B cell (primary cell): ENCODE data around the gene MAP2K1. TPM values are rescaled to one million over a fixed set of nuclear protein-coding genes. Genes with fewer than 3 reads are reported as not detected.

Experiments
- ATAC-seq: fragments of 200-7000 bp; cut with Tn5 transposase; one replicate; pipeline ENCODE4 v1.10.0; 2021; ENCODE audit warnings: low read depth, mild to moderate bottlenecking, moderate number of reproducible peaks, moderate library complexity
- CTCF ChIA-PET: fragments of 350-600 bp; sonication (Branson Sonifier 250); formaldehyde crosslinking; loops from one replicate; lab custom pipeline; 2021; ENCODE audit warnings: antibody characterized with exemption, inconsistent platforms; lab: Charles Lee
- POLR2A ChIA-PET: fragments of 350-600 bp; sonication (Branson Sonifier 250); formaldehyde crosslinking; loops from one replicate; lab custom pipeline; 2021; ENCODE audit warnings: antibody characterized with exemption; lab: Charles Lee
- DNase-seq: peaks from one replicate; pipeline ENCODE4 v3.0.0; 2013
- H2AFZ ChIP-seq: 2 replicates; pipeline ENCODE4 v1.6.1; 2012; ENCODE audit warnings: mild to moderate bottlenecking, low read depth, low read length; ENCODE audit not compliant: insufficient read depth, poor library complexity, severe bottlenecking
- H3K27ac ChIP-seq, 2 donors: 1 replicate in 1 of 2; 2 replicates in 1 of 2; pipeline ENCODE4 v1.5.1; 2012 to 2013; ENCODE audit warnings: low read length in 2 of 2, mild to moderate bottlenecking in 2 of 2, moderate library complexity in 1 of 2
- H3K27me3 ChIP-seq, 4 experiments: fragments of 200-600 bp in 1 of 4; sonication (generic) in 1 of 4; replicated peaks in 1 of 4; 1 replicate in 2 of 4; 2 replicates in 2 of 4; pipeline versions ENCODE4 v1.6.1 to v1.7.0; 2013 to 2016; ENCODE audit warnings: low read length in 3 of 4, mild to moderate bottlenecking in 2 of 4, mixed read lengths in 1 of 4, moderate library complexity in 1 of 4; ENCODE audit not compliant: insufficient read depth in 4 of 4, control insufficient read depth in 3 of 4; ENCODE audit errors: control extremely low read depth in 1 of 4
- H3K36me3 ChIP-seq, 2 experiments: replicated peaks in 1 of 2; 1 replicate in 1 of 2; 2 replicates in 1 of 2; pipeline versions ENCODE4 v1.6.1 to v1.7.1; 2013; ENCODE audit warnings: low read length in 1 of 2; ENCODE audit not compliant: insufficient read depth in 2 of 2, control insufficient read depth in 1 of 2; ENCODE audit errors: control extremely low read depth in 1 of 2, extremely low read depth in 1 of 2
- H3K4me1 ChIP-seq, 2 donors: fragments of 200-600 bp in 1 of 2; sonication (generic) in 1 of 2; 1 replicate in 1 of 2; 2 replicates in 1 of 2; pipeline versions ENCODE4 v1.5.1 to v1.6.1; 2013 to 2017; ENCODE audit warnings: low read length in 2 of 2; ENCODE audit not compliant: control insufficient read depth in 2 of 2, insufficient read depth in 2 of 2
- H3K4me2 ChIP-seq: replicated peaks from 2 replicates; pipeline ENCODE3; 2012; ENCODE audit warnings: mild to moderate bottlenecking, low read depth, low read length; ENCODE audit not compliant: poor library complexity, severe bottlenecking
- H3K4me3 ChIP-seq, 5 experiments: fragments of 200-600 bp in 1 of 5; sonication (generic) in 1 of 5; 1 replicate in 3 of 5; 2 replicates in 2 of 5; pipeline versions ENCODE4 v1.5.1 to v1.7.0; 2011 to 2016; ENCODE audit warnings: low read length in 4 of 5, mild to moderate bottlenecking in 4 of 5, low read depth in 2 of 5, control low read depth in 1 of 5, moderate library complexity in 1 of 5; ENCODE audit not compliant: insufficient read depth in 1 of 5; ENCODE audit errors: control extremely low read depth in 1 of 5, extremely low read depth in 1 of 5
- H3K79me2 ChIP-seq: fragments of 200-600 bp; sonication (generic); one replicate; pipeline ENCODE4 v1.6.0; 2016; ENCODE audit warnings: low read length; ENCODE audit not compliant: control insufficient read depth, insufficient read depth
- H3K9ac ChIP-seq: fragments of 200-600 bp; sonication (generic); 2 replicates; pipeline ENCODE4 v1.6.1; 2017; ENCODE audit warnings: mild to moderate bottlenecking, low read length, moderate library complexity
- H3K9me3 ChIP-seq, 3 donors: one replicate each; pipeline versions ENCODE4 v1.6.1 to v1.7.1; 2013; ENCODE audit warnings: low read length in 2 of 3; ENCODE audit not compliant: control insufficient read depth in 2 of 3, insufficient read depth in 1 of 3; ENCODE audit errors: control extremely low read depth in 1 of 3
- H4K20me1 ChIP-seq: 2 replicates; pipeline ENCODE4 v1.6.0; 2012; ENCODE audit warnings: mild to moderate bottlenecking, low read length; ENCODE audit not compliant: insufficient read depth, control insufficient read depth, poor library complexity, severe bottlenecking
- H3K27ac Mint-ChIP-seq: one replicate; pipeline ENCODE4 v1.8.0; 2021; ENCODE audit warnings: mixed read lengths
- H3K27me3 Mint-ChIP-seq: one replicate; pipeline ENCODE4 v1.8.0; 2021; ENCODE audit warnings: mixed read lengths
- H3K4me1 Mint-ChIP-seq: one replicate; pipeline ENCODE4 v1.8.0; 2021; ENCODE audit warnings: mixed read lengths
- H3K4me3 Mint-ChIP-seq: one replicate; pipeline ENCODE4 v1.8.0; 2021; ENCODE audit warnings: mixed read lengths
- H3K9me3 Mint-ChIP-seq: one replicate; pipeline ENCODE4 v1.8.0; 2022; ENCODE audit warnings: mixed read lengths; ENCODE audit not compliant: insufficient read depth
- EZH2 ChIP-seq: IDR thresholded peaks from 2 replicates; pipeline ENCODE4 v1.6.1; 2012; ENCODE audit warnings: borderline replicate concordance, low read depth, mild to moderate bottlenecking, moderate library complexity, low read length; ENCODE audit not compliant: insufficient read depth, poor library complexity, severe bottlenecking
- WGBS: methylation state at CpG from one replicate; pipeline ENCODE4 v1.1.5; 2013; ENCODE audit warnings: missing lambda C conversion rate; ENCODE audit not compliant: insufficient coverage; 5-methylcytosine and 5-hydroxymethylcytosine counted together
- intact Hi-C: fragments of 100-400 bp; cut with micrococcal nuclease; formaldehyde crosslinking; loops from one replicate; pipeline ENCODE4 v1.10.0; 2022
- polyA plus RNA-seq: library from polyadenylated mRNA; depleted of rRNA; stranded (reverse); fragments of >200 nt; gene quantifications from 2 replicates; pipeline ENCODE4 v1.2.3, GENCODE V29; 2012
- total RNA-seq, 2 donors: library from RNA; stranded (reverse); fragments of 120-200 nt in 1 of 2; gene quantifications; 1 replicate in 1 of 2; 2 replicates in 1 of 2; pipeline versions ENCODE4 v1.2.3 to v1.2.4, GENCODE V29; 2013 to 2022
- TF ChIP-seq, protein P1 (sequence below): fragments of 200-600 bp; IDR thresholded peaks from one replicate; pipeline ENCODE4 v1.8.0; 2022; ENCODE audit warnings: antibody characterized with exemption, mild to moderate bottlenecking

MAP2K1 gene
- total and polyA plus RNA-seq, 2 donors (not counting 1 experiment from before 2014, with no cell fraction given): 21.6 to 52.3 TPM

DNA sequence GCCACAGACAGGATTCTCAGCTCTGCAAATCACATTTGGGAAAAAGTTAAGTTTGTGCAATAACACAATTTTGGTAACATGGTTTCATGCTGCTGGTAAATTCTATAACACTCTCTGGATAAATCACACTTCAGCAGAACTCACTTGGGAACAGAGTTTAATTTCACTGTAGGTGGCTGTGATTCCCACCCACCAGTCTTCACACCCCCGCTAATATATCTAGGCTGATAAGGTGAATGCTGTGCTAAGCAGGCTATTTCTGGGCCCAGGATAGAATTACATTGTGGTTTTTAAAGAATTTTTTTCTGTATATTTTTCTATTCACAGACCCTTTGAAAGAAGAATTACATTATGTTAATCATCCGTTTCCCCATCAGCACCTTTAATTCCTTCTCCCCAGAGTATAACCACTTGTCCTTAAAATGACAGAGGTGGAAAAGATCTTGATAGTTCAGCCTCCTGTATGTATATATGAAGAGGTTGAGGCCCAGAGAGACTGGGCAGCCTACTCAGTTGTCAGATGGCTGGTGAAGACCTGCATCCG lies 22.9 kb downstream of the MAP2K1 start:
- Histone ChIP-seq H3K4me3 (no peak overlapping the region), H3K9ac (no peak overlapping the region), H3K4me2 (peak overlapping the region; percentile 6), H4K20me1 (peaks cover 83% of the 10 kb centered on the region), H3K27ac (no peak overlapping the region), H3K4me1 (peaks cover 14 to 24% of the 10 kb centered on the region in 2 donors), H3K27me3 (no peaks in the 10 kb centered on the region), H2AFZ (no peak overlapping the region), H3K36me3 (peaks cover 0 to 10% of the 10 kb centered on the region in 2 experiments), H3K79me2 (peaks cover 98% of the 10 kb centered on the region), H3K9me3 (peaks cover 1 to 13% (median 1%) of the 10 kb centered on the region in 3 donors)
- H3K4me1 Mint-ChIP-seq: peaks cover 56% of the 10 kb centered on the region
- WGBS: 100% methylated on average over 1 of the region's 3 CpGs
- H3K4me3 Mint-ChIP-seq: no peak overlapping the region
- peaks cover 2% of the 10 kb centered on the region for H3K9me3 Mint-ChIP-seq
- DNase-seq (no peak), ATAC-seq (no peak)
- TF ChIP-seq, protein P1, sequence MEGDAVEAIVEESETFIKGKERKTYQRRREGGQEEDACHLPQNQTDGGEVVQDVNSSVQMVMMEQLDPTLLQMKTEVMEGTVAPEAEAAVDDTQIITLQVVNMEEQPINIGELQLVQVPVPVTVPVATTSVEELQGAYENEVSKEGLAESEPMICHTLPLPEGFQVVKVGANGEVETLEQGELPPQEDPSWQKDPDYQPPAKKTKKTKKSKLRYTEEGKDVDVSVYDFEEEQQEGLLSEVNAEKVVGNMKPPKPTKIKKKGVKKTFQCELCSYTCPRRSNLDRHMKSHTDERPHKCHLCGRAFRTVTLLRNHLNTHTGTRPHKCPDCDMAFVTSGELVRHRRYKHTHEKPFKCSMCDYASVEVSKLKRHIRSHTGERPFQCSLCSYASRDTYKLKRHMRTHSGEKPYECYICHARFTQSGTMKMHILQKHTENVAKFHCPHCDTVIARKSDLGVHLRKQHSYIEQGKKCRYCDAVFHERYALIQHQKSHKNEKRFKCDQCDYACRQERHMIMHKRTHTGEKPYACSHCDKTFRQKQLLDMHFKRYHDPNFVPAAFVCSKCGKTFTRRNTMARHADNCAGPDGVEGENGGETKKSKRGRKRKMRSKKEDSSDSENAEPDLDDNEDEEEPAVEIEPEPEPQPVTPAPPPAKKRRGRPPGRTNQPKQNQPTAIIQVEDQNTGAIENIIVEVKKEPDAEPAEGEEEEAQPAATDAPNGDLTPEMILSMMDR: no peak
- TF ChIP-seq EZH2: no peak
- ChIA-PET CTCF (no interaction called here), POLR2A (no interaction called here)
- intact Hi-C loops: loop anchor here (10.0 kb wide), 1 partner anchor 45 kb away; no protein-coding TSS in a partner anchor
- no peaks in the 10 kb centered on the region for H3K27me3 Mint-ChIP-seq
- H3K27ac Mint-ChIP-seq: no peak overlapping the region

- Histone ChIP-seq H4K20me1 (peaks cover 81% of the 10 kb centered on the region), H3K4me2 (peak overlapping the region; percentile 47), H3K79me2 (peaks cover 98% of the 10 kb centered on the region), H3K9me3 (peaks cover 1 to 13% (median 5%) of the 10 kb centered on the region in 3 donors), H3K36me3 (peaks cover 0 to 12% of the 10 kb centered on the region in 2 experiments), H3K9ac (peak overlapping the region; percentile 11), H3K4me3 (no peak overlapping the region), H3K27ac (peak overlapping the region in 1 of 2 donors; percentile 43), H3K27me3 (no peaks in the 10 kb centered on the region), H2AFZ (no peak overlapping the region), H3K4me1 (peaks cover 10 to 23% of the 10 kb centered on the region in 2 donors)
- ChIA-PET POLR2A (no interaction called here), CTCF (interaction anchor here (0.7 to 1.3 kb wide), 2 partner anchors 10 to 160 kb away, joined by 3 to 4 read pairs; no protein-coding TSS in a partner anchor)
- H3K27me3 Mint-ChIP-seq: no peaks in the 10 kb centered on the region
- TF ChIP-seq, protein P1: no peak
- no peak for TF ChIP-seq EZH2
- no peak for ATAC-seq
- peaks cover 61% of the 10 kb centered on the region for H3K4me1 Mint-ChIP-seq
- intact Hi-C loops: no loop called here
- DNase-seq: no peak
- peak overlapping the region; percentile 21 for H3K4me3 Mint-ChIP-seq
- peak overlapping the region; percentile 8 for H3K27ac Mint-ChIP-seq
- H3K9me3 Mint-ChIP-seq: peaks cover 2% of the 10 kb centered on the region
These were observed 24.5 kb downstream of the MAP2K1 start for GRCh38 chr15:66411190-66411589.
